ENCODE results near the gene AMER2. TPM values are rescaled to one million over a fixed set of nuclear protein-coding genes. Genes with fewer than 3 reads are reported as not detected.

The AMER2 gene
- total RNA-seq, 1 donor = not detected

GRCh38 chr13:25186187-25186586 is 14.1 kb upstream of the AMER2 start:
- Histone ChIP-seq H3K9me3 (ENCODE audit: low read depth, low read length) (no peaks in the 10 kb centered on the region), H4K20me1 (ENCODE audit: insufficient read depth, low read length) (no peaks in the 10 kb centered on the region), H2AFZ (ENCODE audit: low read length) (no peak overlapping the region), H3K36me3 (ENCODE audit: insufficient read depth, low read length) (no peaks in the 10 kb centered on the region), H3K4me2 (ENCODE audit: insufficient read depth, low read length) (no peak overlapping the region), H3K79me2 (ENCODE audit: insufficient read depth, low read length) (no peaks in the 10 kb centered on the region), H3K27ac (ENCODE audit: low read depth, low read length) (no peak overlapping the region), H3K27me3 (ENCODE audit: insufficient read depth, low read length) (peaks cover 4% of the 10 kb centered on the region), H3K4me3 (ENCODE audit: insufficient read depth, low read length) (no peak overlapping the region), H3K4me1 (ENCODE audit: insufficient read depth, low read length) (no peaks in the 10 kb centered on the region)
- no peak for DNase-seq (ENCODE audit: insufficient read length, low spot score, missing footprints)
- TF ChIP-seq CTCF (IDR thresholded peaks at IDR 0.05; ENCODE audit: extremely low read depth, low read depth, low read length) = no peak

- Histone ChIP-seq H3K36me3 (ENCODE audit: insufficient read depth, low read length) (no peaks in the 10 kb centered on the region), H3K9me3 (ENCODE audit: low read depth, low read length) (no peaks in the 10 kb centered on the region), H3K4me2 (ENCODE audit: insufficient read depth, low read length) (no peak overlapping the region), H3K27ac (ENCODE audit: low read depth, low read length) (no peak overlapping the region), H2AFZ (ENCODE audit: low read length) (no peak overlapping the region), H3K27me3 (ENCODE audit: insufficient read depth, low read length) (peaks cover 7% of the 10 kb centered on the region), H4K20me1 (ENCODE audit: insufficient read depth, low read length) (no peaks in the 10 kb centered on the region), H3K4me3 (ENCODE audit: insufficient read depth, low read length) (no peak overlapping the region), H3K79me2 (ENCODE audit: insufficient read depth, low read length) (no peaks in the 10 kb centered on the region), H3K4me1 (ENCODE audit: insufficient read depth, low read length) (no peaks in the 10 kb centered on the region)
- DNase-seq (ENCODE audit: insufficient read length, low spot score, missing footprints) = no peak
- no peak for TF ChIP-seq CTCF (IDR thresholded peaks at IDR 0.05; ENCODE audit: extremely low read depth, low read depth, low read length)
These were observed 9.5 kb upstream of the AMER2 start for GRCh38 chr13:25181597-25181996.

GRCh38 chr13:25180775-25181537 is 8.9 kb upstream of the AMER2 start:
- H3K27ac ChIP-seq (ENCODE audit: low read depth, low read length) = no peak overlapping the region
- no peaks in the 10 kb centered on the region for H3K9me3 ChIP-seq (ENCODE audit: low read depth, low read length)
- peaks cover 3% of the 10 kb centered on the region for H3K27me3 ChIP-seq (ENCODE audit: insufficient read depth, low read length)
- H3K4me3 ChIP-seq (ENCODE audit: insufficient read depth, low read length) = no peak overlapping the region
- H3K79me2 ChIP-seq (ENCODE audit: insufficient read depth, low read length) = no peaks in the 10 kb centered on the region
- TF ChIP-seq CTCF (IDR thresholded peaks at IDR 0.05; ENCODE audit: extremely low read depth, low read depth, low read length) = no peak
- DNase-seq (ENCODE audit: insufficient read length, low spot score, missing footprints) = no peak
- no peak overlapping the region for H3K4me2 ChIP-seq (ENCODE audit: insufficient read depth, low read length)
- H3K36me3 ChIP-seq (ENCODE audit: insufficient read depth, low read length) = no peaks in the 10 kb centered on the region
- H4K20me1 ChIP-seq (ENCODE audit: insufficient read depth, low read length) = no peaks in the 10 kb centered on the region
- H2AFZ ChIP-seq (ENCODE audit: low read length) = no peak overlapping the region
- no peaks in the 10 kb centered on the region for H3K4me1 ChIP-seq (ENCODE audit: insufficient read depth, low read length)

- Histone ChIP-seq H3K4me2 (ENCODE audit: insufficient read depth, low read length) (no peak overlapping the region), H3K4me3 (ENCODE audit: insufficient read depth, low read length) (no peak overlapping the region), H3K4me1 (ENCODE audit: insufficient read depth, low read length) (no peaks in the 10 kb centered on the region), H3K79me2 (ENCODE audit: insufficient read depth, low read length) (no peaks in the 10 kb centered on the region), H2AFZ (ENCODE audit: low read length) (no peak overlapping the region), H3K27ac (ENCODE audit: low read depth, low read length) (no peak overlapping the region), H3K27me3 (ENCODE audit: insufficient read depth, low read length) (peaks cover 3% of the 10 kb centered on the region), H3K9me3 (ENCODE audit: low read depth, low read length) (no peaks in the 10 kb centered on the region), H3K36me3 (ENCODE audit: insufficient read depth, low read length) (no peaks in the 10 kb centered on the region), H4K20me1 (ENCODE audit: insufficient read depth, low read length) (no peaks in the 10 kb centered on the region)
- no peak for DNase-seq (ENCODE audit: insufficient read length, low spot score, missing footprints)
- no peak for TF ChIP-seq CTCF (IDR thresholded peaks at IDR 0.05; ENCODE audit: extremely low read depth, low read depth, low read length)
These were observed 8.0 kb upstream of the AMER2 start for GRCh38 chr13:25179832-25180774.
